Activated B cell treated with CpG ODN at 0.5 μM for 24 hours (primary cell): ENCODE data around the gene CTNNA2. TPM values are rescaled to one million over a fixed set of nuclear protein-coding genes. Genes with fewer than 3 reads are reported as not detected.

Experiments
- ATAC-seq: fragments of 200-7000 bp; cut with Tn5 transposase; one replicate; pipeline ENCODE4 v1.10.0; 2021; ENCODE audit warnings: low read depth, mild to moderate bottlenecking, moderate library complexity
- CTCF ChIA-PET: fragments of 350-600 bp; sonication (Branson Sonifier 250); formaldehyde crosslinking; loops from one replicate; lab custom pipeline; 2021; ENCODE audit warnings: antibody characterized with exemption; lab: Charles Lee
- POLR2A ChIA-PET: fragments of 350-600 bp; sonication (Branson Sonifier 250); formaldehyde crosslinking; loops from one replicate; lab custom pipeline; 2021; ENCODE audit warnings: antibody characterized with exemption; lab: Charles Lee
- DNase-seq: peaks from one replicate; pipeline ENCODE4 v3.0.0; 2022
- H3K27ac Mint-ChIP-seq: one replicate; pipeline ENCODE4 v1.8.0; 2020; ENCODE audit warnings: mixed read lengths
- H3K27me3 Mint-ChIP-seq: one replicate; pipeline ENCODE4 v1.8.0; 2021; ENCODE audit warnings: mixed read lengths
- H3K36me3 Mint-ChIP-seq: one replicate; pipeline ENCODE4 v1.8.0; 2021; ENCODE audit warnings: low read depth, mixed read lengths
- H3K4me1 Mint-ChIP-seq: one replicate; pipeline ENCODE4 v1.8.0; 2021; ENCODE audit warnings: mixed read lengths
- H3K4me3 Mint-ChIP-seq: one replicate; pipeline ENCODE4 v1.8.0; 2020; ENCODE audit warnings: mild to moderate bottlenecking, mixed read lengths
- H3K9me3 Mint-ChIP-seq: one replicate; pipeline ENCODE4 v1.8.0; 2020; ENCODE audit warnings: mixed read lengths
- intact Hi-C: fragments of 100-400 bp; cut with micrococcal nuclease; formaldehyde crosslinking; loops from one replicate; pipeline ENCODE4 v1.15.1; 2024
- total RNA-seq: library from RNA; stranded (reverse); gene quantifications from 2 replicates; pipeline ENCODE4 v1.2.3, GENCODE V29; 2022
- TF ChIP-seq, protein P1 (sequence below): fragments of 200-600 bp; IDR thresholded peaks from one replicate; pipeline ENCODE4 v1.8.0; 2022; ENCODE audit warnings: antibody characterized with exemption, mild to moderate bottlenecking

Gene CTNNA2
- total RNA-seq, 1 donor from 2014 or later, result not detected

DNA sequence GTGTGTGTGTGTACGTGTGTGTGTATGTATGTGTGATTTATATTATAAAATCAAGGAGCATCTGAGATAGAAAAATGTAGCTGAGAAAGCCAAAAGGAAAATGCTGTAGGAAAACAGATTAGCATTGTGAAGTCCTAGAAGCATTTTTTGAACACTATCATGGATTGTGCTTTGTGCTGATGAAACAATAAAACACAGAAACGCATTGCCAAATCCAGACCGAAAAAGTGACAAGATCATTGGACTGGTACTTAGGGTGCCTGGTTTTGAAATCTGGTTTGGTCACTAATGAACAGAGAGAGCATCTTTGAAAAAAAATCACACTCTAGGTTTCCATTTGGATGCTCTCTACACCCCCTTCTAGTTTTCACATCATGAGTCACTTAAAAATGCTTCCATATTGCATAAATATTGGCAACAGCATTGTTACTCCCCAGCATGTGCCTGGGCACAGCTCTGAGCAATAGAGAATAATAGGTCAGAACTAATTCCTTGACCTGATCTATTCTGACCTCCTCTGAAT is 1006.3 kb downstream of the CTNNA2 start:
- no peaks in the 10 kb centered on the region for H3K9me3 Mint-ChIP-seq
- TF ChIP-seq, protein P1, sequence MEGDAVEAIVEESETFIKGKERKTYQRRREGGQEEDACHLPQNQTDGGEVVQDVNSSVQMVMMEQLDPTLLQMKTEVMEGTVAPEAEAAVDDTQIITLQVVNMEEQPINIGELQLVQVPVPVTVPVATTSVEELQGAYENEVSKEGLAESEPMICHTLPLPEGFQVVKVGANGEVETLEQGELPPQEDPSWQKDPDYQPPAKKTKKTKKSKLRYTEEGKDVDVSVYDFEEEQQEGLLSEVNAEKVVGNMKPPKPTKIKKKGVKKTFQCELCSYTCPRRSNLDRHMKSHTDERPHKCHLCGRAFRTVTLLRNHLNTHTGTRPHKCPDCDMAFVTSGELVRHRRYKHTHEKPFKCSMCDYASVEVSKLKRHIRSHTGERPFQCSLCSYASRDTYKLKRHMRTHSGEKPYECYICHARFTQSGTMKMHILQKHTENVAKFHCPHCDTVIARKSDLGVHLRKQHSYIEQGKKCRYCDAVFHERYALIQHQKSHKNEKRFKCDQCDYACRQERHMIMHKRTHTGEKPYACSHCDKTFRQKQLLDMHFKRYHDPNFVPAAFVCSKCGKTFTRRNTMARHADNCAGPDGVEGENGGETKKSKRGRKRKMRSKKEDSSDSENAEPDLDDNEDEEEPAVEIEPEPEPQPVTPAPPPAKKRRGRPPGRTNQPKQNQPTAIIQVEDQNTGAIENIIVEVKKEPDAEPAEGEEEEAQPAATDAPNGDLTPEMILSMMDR, result no peak
- intact Hi-C loops, result no loop called here
- ChIA-PET POLR2A (no interaction called here), CTCF (no interaction called here)
- H3K27ac Mint-ChIP-seq, result no peak overlapping the region
- no peak overlapping the region for H3K4me3 Mint-ChIP-seq
- H3K27me3 Mint-ChIP-seq, result no peaks in the 10 kb centered on the region
- no peaks in the 10 kb centered on the region for H3K4me1 Mint-ChIP-seq
- H3K36me3 Mint-ChIP-seq, result no peaks in the 10 kb centered on the region
- ATAC-seq, result no peak
- DNase-seq, result no peak

DNA sequence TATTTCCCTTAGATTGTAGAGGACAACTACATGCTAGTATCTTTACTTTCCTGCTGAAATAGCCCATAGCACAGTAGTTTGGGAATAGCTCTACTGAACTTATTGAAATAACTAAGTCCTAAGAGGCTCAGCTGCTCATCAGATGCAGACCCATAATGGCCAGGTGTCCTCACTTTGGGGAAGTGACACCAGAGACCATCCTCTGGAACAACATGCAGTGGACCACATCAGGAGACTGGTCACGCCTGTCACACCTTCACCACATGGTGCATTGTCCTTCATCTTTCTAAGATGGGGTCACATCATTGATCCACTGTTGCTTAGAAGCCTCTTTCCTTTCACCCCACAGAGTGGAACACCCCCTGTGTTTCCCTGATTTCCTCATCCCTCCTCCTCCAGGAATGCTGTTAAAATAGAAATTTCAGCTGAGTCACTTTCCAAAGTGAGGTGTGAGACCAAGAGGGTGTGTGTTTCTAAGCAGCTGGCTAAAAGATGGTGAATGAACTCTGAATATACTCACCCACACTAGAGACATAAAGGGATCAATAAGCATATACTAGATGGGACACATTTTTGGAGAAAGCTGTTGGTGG is 1006.9 kb downstream of the CTNNA2 start:
- intact Hi-C loops, result no loop called here
- H3K4me1 Mint-ChIP-seq, result no peaks in the 10 kb centered on the region
- H3K27ac Mint-ChIP-seq, result no peak overlapping the region
- DNase-seq, result no peak
- no peaks in the 10 kb centered on the region for H3K9me3 Mint-ChIP-seq
- ChIA-PET CTCF (no interaction called here), POLR2A (no interaction called here)
- TF ChIP-seq, protein P1, result no peak
- ATAC-seq, result no peak
- H3K27me3 Mint-ChIP-seq, result no peaks in the 10 kb centered on the region
- no peak overlapping the region for H3K4me3 Mint-ChIP-seq
- no peaks in the 10 kb centered on the region for H3K36me3 Mint-ChIP-seq

DNA sequence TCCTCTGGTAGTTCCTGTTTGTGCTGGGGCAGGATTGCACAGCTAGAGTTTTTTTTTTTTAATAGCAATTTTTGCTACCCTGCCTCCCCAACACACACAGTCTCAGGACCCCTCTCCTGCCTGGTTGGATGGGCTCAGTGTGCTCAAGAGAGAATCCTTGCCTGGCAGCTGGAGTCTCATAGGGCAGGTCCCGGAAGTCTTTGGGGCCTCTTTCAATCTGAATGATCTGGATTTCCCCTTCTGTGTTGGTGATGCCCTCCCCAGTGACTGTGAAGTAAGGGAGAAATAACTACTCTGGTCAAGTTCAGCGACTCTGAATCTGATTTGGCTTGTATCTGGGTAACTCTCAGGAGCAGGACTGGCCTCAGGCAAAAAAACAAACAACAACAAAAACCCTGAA is 1012.3 kb downstream of the CTNNA2 start:
- Mint-ChIP-seq H3K4me3 (no peak overlapping the region), H3K4me1 (no peaks in the 10 kb centered on the region), H3K27me3 (no peaks in the 10 kb centered on the region), H3K9me3 (no peaks in the 10 kb centered on the region), H3K27ac (no peak overlapping the region), H3K36me3 (no peaks in the 10 kb centered on the region)
- intact Hi-C loops, result no loop called here
- POLR2A ChIA-PET, result no interaction called here
- TF ChIP-seq, protein P1, result no peak
- DNase-seq, result no peak
- ATAC-seq, result no peak
- CTCF ChIA-PET, result no interaction called here

- intact Hi-C loops, result no loop called here
- Mint-ChIP-seq H3K27ac (no peak overlapping the region), H3K4me3 (no peak overlapping the region), H3K36me3 (no peaks in the 10 kb centered on the region), H3K4me1 (no peaks in the 10 kb centered on the region), H3K27me3 (no peaks in the 10 kb centered on the region), H3K9me3 (no peaks in the 10 kb centered on the region)
- TF ChIP-seq, protein P1, result no peak
- no peak for ATAC-seq
- DNase-seq, result no peak
- CTCF ChIA-PET, result no interaction called here
- POLR2A ChIA-PET, result no interaction called here
Measured at GRCh38 chr2:80527119-80527518, 1014.3 kb downstream of the CTNNA2 start.

GRCh38 chr2:80529466-80530165 is 1016.8 kb downstream of the CTNNA2 start:
- TF ChIP-seq, protein P1, result no peak
- no peak for ATAC-seq
- POLR2A ChIA-PET, result no interaction called here

More at GRCh38 chr2:80529466-80530165, 1016.8 kb downstream of the CTNNA2 start:
- Mint-ChIP-seq H3K4me3 (no peak overlapping the region), H3K9me3 (no peaks in the 10 kb centered on the region), H3K4me1 (no peaks in the 10 kb centered on the region), H3K27me3 (no peaks in the 10 kb centered on the region), H3K36me3 (no peaks in the 10 kb centered on the region), H3K27ac (no peak overlapping the region)
- no peak for DNase-seq
- CTCF ChIA-PET, result no interaction called here
- intact Hi-C loops, result no loop called here
